Dendritic cell treated with granulocyte-macrophage colony-stimulating factor and Interleukin-4, amounts not matched to agents 40 ng/mL and 50 ng/mL, for 4 days (primary cell): Measurements from ENCODE around the gene KIAA1755.

ENCODE experiments used
- H3K27ac Mint-ChIP-seq: one replicate; pipeline ENCODE4 v1.8.0; 2022; ENCODE audit warnings: mild to moderate bottlenecking, mixed read lengths
- H3K27me3 Mint-ChIP-seq: one replicate; pipeline ENCODE4 v1.8.0; 2022; ENCODE audit warnings: mild to moderate bottlenecking, mixed read lengths
- H3K36me3 Mint-ChIP-seq: one replicate; pipeline ENCODE4 v1.8.0; 2022; ENCODE audit warnings: low read depth, mixed read lengths
- H3K4me1 Mint-ChIP-seq: one replicate; pipeline ENCODE4 v1.8.0; 2022; ENCODE audit warnings: low read depth, mixed read lengths
- H3K4me3 Mint-ChIP-seq: one replicate; pipeline ENCODE4 v1.8.0; 2022; ENCODE audit warnings: mild to moderate bottlenecking, moderate library complexity, mixed read lengths
- H3K9me3 Mint-ChIP-seq: one replicate; pipeline ENCODE4 v1.8.0; 2022; ENCODE audit warnings: mixed read lengths
- intact Hi-C: fragments of 100-400 bp; cut with micrococcal nuclease; formaldehyde crosslinking; loops from one replicate; pipeline ENCODE4 v1.15.0; 2022

KIAA1755 gene

GRCh38 chr20:38170219-38170825 is 90.2 kb downstream of the KIAA1755 start:
- no peaks in the 10 kb centered on the region for H3K9me3 Mint-ChIP-seq
- H3K4me3 Mint-ChIP-seq, result no peak overlapping the region
- no peaks in the 10 kb centered on the region for H3K27me3 Mint-ChIP-seq
- H3K4me1 Mint-ChIP-seq, result peaks cover 78% of the 10 kb centered on the region
- H3K36me3 Mint-ChIP-seq, result no peaks in the 10 kb centered on the region
- H3K27ac Mint-ChIP-seq, result peak overlapping the region; percentile 97
- intact Hi-C loops, result no loop called here

- H3K27ac Mint-ChIP-seq, result peak overlapping the region; percentile 97
- no peaks in the 10 kb centered on the region for H3K36me3 Mint-ChIP-seq
- intact Hi-C loops, result loop anchor here (2.0 to 5.0 kb wide), 2 partner anchors 33 to 51 kb away; no protein-coding TSS in a partner anchor
- no peaks in the 10 kb centered on the region for H3K9me3 Mint-ChIP-seq
- H3K4me1 Mint-ChIP-seq, result peaks cover 84% of the 10 kb centered on the region
- no peak overlapping the region for H3K4me3 Mint-ChIP-seq
- H3K27me3 Mint-ChIP-seq, result no peaks in the 10 kb centered on the region
Observed at GRCh38 chr20:38169636-38170193, 90.8 kb downstream of the KIAA1755 start.

DNA sequence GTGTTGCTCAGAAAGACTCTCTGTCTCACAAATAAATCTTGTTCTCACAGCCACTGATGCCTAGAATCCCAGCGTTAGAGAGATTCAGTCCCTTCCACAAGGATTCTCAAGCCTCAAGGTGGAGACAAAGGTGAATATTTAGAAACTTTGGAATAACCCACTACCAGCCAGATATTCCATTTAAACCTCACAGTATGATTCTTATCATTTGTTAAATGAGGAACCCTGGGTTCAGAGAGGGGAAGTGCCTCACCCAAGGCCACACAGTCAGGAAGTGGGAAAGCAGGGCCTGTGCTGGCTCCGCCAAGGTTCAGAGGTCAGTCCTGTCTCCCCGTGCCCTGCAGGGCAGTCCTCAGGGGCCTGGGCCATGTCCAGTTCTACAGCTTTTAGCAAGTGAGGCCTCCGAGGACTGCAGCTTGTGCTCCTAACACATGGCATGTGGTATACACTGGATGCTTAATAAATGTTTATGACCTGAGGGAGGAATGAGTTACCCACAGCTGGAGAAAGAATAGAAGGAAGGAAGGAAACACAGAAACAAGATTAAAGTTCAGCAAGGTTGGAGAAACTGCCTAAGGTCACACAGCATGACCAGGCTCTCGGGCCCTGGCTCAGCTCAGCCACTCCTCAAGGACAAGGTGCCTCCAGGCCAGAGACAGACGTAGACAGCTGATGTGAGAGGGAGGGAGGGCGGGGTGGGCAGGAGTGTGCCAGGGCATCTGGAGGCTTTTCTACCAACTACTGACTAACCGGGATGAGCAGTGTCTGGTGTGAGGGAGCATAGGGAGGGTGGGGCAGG is 91.5 kb downstream of the KIAA1755 start:
- Mint-ChIP-seq H3K9me3 (no peaks in the 10 kb centered on the region), H3K4me3 (peak overlapping the region; percentile 63), H3K27ac (peak overlapping the region; percentile 97), H3K36me3 (no peaks in the 10 kb centered on the region), H3K27me3 (no peaks in the 10 kb centered on the region), H3K4me1 (peaks cover 91% of the 10 kb centered on the region)
- intact Hi-C loops, result loop anchor here (2.0 to 5.0 kb wide), 2 partner anchors 33 to 52 kb away; no protein-coding TSS in a partner anchor

DNA sequence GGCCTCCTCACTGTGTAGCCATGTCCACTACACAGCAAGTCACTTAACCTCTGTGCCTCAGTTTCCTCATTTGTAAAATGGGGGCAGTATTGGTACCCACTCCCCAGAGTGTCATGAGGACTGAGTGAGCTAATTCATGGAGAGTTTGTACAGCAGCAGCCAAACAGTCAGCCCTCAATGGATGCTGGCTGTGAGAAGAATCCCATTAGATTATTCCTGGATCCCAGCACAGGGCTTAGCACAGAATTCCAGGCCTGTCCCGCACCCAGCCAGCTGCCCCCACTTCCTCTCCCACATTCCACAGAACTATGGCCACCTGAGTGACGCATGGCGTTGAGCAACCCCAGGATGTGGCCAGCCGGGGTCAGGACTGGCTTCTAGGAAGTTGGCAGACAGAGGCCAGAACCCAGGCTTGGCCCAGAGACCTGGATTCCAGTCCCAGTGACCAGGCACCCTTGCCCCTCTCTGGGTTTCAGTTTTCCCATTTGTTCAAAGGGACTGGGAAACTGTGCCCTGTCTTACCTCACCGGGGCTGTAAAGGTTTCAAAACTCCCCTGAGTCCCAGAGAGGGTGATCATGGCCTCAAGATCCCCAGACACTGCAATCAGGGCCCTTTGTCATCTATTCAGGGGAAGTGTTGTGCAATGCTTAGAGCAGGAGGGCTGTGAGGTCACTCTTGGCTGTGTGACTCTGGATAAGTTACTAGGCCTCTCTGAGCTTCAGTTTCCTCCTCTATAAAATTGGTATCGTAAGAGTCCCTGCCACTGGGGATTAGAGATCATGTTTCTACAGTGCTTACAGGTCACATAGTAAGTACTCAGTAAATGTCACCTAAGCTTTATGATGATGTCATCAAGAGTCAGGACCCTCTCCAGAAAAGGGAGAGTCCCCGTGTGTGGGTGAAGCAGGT is 92.4 kb downstream of the KIAA1755 start:
- H3K9me3 Mint-ChIP-seq, result no peaks in the 10 kb centered on the region
- H3K27me3 Mint-ChIP-seq, result no peaks in the 10 kb centered on the region
- H3K4me1 Mint-ChIP-seq, result peaks cover 93% of the 10 kb centered on the region
- H3K4me3 Mint-ChIP-seq, result peak overlapping the region; percentile 35
- no peaks in the 10 kb centered on the region for H3K36me3 Mint-ChIP-seq
- H3K27ac Mint-ChIP-seq, result peak overlapping the region; percentile 97
- intact Hi-C loops, result loop anchor here (2.0 to 5.0 kb wide), 2 partner anchors 34 to 53 kb away; no protein-coding TSS in a partner anchor

DNA sequence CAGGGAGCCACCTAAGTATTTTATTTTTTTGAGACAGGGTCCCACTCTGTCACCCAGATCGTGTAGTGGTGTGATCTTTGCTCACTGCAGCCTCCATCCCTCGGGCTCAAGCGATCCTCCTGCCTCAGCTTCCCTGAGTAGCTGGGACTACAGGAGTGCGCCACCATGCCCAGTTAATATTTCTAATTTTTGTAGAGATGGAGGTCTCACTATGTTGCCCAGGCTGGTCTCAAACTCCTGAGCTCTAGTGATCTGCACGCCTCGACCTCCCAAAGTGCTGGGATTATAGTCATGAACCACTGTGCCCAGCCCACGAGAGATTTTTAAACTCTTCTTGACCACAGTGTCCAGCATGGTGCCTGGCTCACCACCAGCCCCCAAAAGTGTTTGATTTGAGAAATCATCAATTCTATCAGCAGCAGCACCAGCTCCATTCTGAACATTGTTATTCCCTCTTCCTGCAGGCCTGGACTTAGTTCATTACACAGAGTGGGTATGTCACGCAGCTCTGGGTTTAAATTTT is 93.1 kb downstream of the KIAA1755 start:
- peak overlapping the region; percentile 97 for H3K27ac Mint-ChIP-seq

DNA sequence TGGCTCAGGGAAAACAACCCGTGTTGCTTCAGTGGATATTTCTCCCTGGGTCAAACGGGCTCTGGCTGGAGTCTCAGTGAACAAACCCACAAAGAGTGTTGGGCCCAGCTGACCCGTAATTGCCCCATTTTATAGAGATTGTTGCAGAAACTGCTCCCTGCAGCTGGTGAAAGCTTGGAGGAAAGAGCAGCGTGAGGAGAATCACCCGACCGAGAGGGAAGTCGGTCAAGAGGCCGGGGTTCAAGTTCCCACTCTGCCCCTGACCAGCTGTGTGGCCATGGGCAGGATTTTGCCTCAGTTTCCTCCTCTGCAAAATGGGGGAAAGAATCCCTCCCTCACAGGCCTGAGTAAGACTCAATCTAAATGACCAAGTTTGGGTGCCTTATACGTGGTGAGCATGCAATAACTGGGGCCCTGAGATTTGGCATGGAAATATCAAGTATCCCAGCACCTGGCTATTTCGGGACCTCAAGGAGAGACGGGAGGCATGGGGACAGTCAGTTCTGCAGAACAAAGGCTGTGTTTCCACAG is 93.8 kb downstream of the KIAA1755 start:
- intact Hi-C loops, result loop anchor here (5.0 kb wide), 1 partner anchor 36 kb away; no protein-coding TSS in a partner anchor
- no peaks in the 10 kb centered on the region for H3K27me3 Mint-ChIP-seq
- no peak overlapping the region for H3K4me3 Mint-ChIP-seq

More for the DNA sequence above, 93.1 kb downstream of the KIAA1755 start:
- intact Hi-C loops, result loop anchor here (5.0 kb wide), 1 partner anchor 35 kb away; no protein-coding TSS in a partner anchor
- no peak overlapping the region for H3K4me3 Mint-ChIP-seq
- H3K27me3 Mint-ChIP-seq, result no peaks in the 10 kb centered on the region
- H3K9me3 Mint-ChIP-seq, result no peaks in the 10 kb centered on the region
- H3K36me3 Mint-ChIP-seq, result no peaks in the 10 kb centered on the region
- peaks cover 96% of the 10 kb centered on the region for H3K4me1 Mint-ChIP-seq

DNA sequence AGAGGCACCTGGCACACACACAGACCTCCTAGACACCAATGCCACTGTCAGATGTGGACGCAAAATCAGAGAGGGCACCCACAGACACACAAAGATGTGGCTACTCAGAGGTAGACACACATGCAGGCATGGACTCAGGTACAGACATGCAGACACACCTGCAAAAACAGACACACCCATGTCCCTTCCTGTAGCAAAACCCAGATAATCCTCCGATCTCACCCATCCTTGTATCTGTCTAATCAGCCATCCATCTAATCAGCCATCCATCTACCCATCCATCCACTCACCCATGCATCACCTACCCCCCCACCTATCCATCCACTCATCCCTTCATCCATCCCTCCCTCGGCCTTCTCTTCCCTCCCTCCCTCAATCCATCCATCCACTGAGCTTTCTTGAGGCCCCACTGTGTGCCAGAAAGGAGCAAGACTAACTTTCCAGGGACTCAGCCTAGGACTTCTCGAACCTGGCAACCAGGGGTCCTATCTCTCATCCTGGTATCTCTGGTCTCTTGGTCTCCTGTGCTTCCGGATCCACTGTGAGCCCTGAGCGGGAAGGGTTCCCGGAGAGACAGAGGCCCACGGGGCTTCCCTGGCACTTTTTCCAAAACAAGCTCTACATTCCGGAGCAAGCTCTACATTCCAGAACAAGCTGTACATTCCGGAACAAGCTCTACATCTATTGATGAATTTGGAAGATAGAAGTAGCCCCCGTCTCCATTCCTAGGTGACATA is 94.4 kb downstream of the KIAA1755 start:
- H3K4me3 Mint-ChIP-seq, result no peak overlapping the region
- peak overlapping the region; percentile 54 for H3K27ac Mint-ChIP-seq

More for the DNA sequence above, 93.8 kb downstream of the KIAA1755 start:
- Mint-ChIP-seq H3K36me3 (no peaks in the 10 kb centered on the region), H3K4me1 (peaks cover 93% of the 10 kb centered on the region), H3K27ac (peak overlapping the region; percentile 54), H3K9me3 (no peaks in the 10 kb centered on the region)

GRCh38 chr20:38165089-38165965 is 95.2 kb downstream of the KIAA1755 start, which contains the start of gene TGM2:
TSS of gene TGM2 (minus strand) at chr20:38165270. CDS start at chr20:38165198, 72 bp downstream.
- Mint-ChIP-seq H3K4me3 (peak within 1 kb of the TSS; percentile 68), H3K4me1 (peaks cover 78% of the 10 kb centered on the region), H3K27ac (peak within 1 kb of the TSS; percentile 54), H3K27me3 (no peaks in the 10 kb centered on the region), H3K9me3 (no peaks in the 10 kb centered on the region), H3K36me3 (no peaks in the 10 kb centered on the region)
- intact Hi-C loops, result loop anchor here (1.0 to 5.0 kb wide), 3 partner anchors 37 to 93 kb away; no protein-coding TSS in a partner anchor

More for the DNA sequence above, 94.4 kb downstream of the KIAA1755 start:
- intact Hi-C loops, result loop anchor here (1.0 to 5.0 kb wide), 3 partner anchors 36 to 93 kb away; no protein-coding TSS in a partner anchor
- no peaks in the 10 kb centered on the region for H3K36me3 Mint-ChIP-seq
- H3K9me3 Mint-ChIP-seq, result no peaks in the 10 kb centered on the region
- H3K27me3 Mint-ChIP-seq, result no peaks in the 10 kb centered on the region
- H3K4me1 Mint-ChIP-seq, result peaks cover 86% of the 10 kb centered on the region

GRCh38 chr20:38164624-38165088 is 95.9 kb downstream of the KIAA1755 start:
- H3K27me3 Mint-ChIP-seq, result no peaks in the 10 kb centered on the region
- H3K4me1 Mint-ChIP-seq, result peaks cover 72% of the 10 kb centered on the region
- H3K27ac Mint-ChIP-seq, result no peak overlapping the region
- no peaks in the 10 kb centered on the region for H3K9me3 Mint-ChIP-seq
- intact Hi-C loops, result loop anchor here (1.0 to 5.0 kb wide), 3 partner anchors 38 to 92 kb away; no protein-coding TSS in a partner anchor
- peak overlapping the region; percentile 68 for H3K4me3 Mint-ChIP-seq
- H3K36me3 Mint-ChIP-seq, result no peaks in the 10 kb centered on the region

DNA sequence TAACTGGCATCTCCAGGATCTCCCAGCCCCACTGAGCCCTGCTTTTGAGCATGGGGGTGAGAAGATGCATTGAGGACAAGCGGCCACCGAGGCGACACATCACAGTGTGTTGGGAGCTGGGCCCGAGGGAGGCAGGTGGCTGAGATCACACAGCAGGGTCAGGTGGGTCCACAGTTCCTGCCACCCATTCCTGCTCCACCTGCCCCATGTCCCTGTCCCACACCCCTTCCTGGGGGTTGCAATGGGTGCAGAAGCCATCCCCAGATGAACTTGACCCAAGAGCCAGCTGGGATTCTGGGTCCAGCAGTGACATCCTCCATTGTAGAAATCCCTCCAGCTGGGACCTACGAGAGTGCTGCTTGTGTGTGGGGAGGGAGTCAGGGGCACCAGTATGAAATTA is 96.5 kb downstream of the KIAA1755 start:
- Mint-ChIP-seq H3K27me3 (no peaks in the 10 kb centered on the region), H3K4me1 (peaks cover 66% of the 10 kb centered on the region), H3K4me3 (peak overlapping the region; percentile 68), H3K27ac (no peak overlapping the region), H3K9me3 (no peaks in the 10 kb centered on the region), H3K36me3 (no peaks in the 10 kb centered on the region)
- intact Hi-C loops, result loop anchor here (2.0 kb wide), 1 partner anchor 91 kb away; no protein-coding TSS in a partner anchor
